ENCODE results near the gene RHOA. TPM values are rescaled to one million over a fixed set of nuclear protein-coding genes. Genes with fewer than 3 reads are reported as not detected.

RHOA gene
- total RNA-seq, 4 donors from 2014 or later: 380 to 521 (median 480) TPM

DNA sequence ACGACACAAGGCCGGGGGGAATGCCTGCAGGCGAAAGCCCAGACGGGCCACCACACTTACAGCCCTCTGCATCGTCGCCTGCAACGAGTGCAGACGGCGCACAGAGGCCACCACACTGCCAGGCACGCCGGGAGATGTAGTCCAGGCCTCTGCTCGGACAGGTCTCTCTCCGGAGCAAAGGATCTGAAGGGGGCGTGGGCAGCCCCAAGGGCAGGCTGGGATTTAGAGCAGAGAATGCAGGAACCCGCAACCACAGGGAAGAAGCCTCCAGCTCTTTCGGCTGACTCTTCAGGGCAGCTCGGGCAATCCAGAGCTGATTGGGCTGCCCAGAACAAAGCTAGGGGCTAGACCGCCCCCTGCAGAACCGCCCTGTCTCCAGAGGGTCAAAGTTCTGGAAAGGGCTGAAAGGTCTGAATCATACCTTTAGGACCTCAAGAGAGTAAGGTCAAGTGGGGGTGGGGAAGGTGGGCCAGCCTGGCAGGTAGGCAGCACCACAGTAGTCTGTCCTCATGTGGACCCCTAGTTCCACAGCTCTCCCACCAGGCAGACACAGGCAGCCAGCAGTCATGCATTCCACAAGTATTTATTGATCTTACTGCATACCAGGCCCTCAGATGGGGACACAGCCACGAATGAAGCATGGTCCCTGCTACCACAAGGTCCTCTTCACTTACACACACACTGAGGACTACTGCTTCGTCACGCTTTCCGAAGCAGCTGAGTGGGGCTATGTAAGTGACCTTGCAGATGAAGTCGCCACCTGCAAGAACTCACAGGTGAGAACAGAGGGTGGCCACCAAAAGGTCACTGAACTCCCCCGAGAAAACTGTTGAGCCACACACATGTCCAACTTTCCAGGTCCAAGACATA, 10.8 kb upstream of the RHOA start, which contains the start of gene AMT:
AMT (minus strand) TSS at position 95 of the 870 bp plus-strand sequence; CDS start at position 72, 23 bp downstream.
- WGBS: 77% methylated on average over 6 of the region's 25 CpGs
- Histone ChIP-seq H3K36me3 (peaks cover 0 to 57% (median 34%) of the 10 kb centered on the region in 4 donors), H3K27ac (replicated peaks in 1 of 4) (peak within 1 kb of the TSS; percentile 31 to 63 (median 48)), H3K27me3 (no peaks in the 10 kb centered on the region), H3K4me3 (peak within 1 kb of the TSS; percentile 32 to 46 (median 42)), H3K9me3 (no peaks in the 10 kb centered on the region), H3K4me1 (peaks cover 5 to 26% (median 24%) of the 10 kb centered on the region in 4 donors)
- no peak for TF ChIP-seq POLR2A (IDR thresholded peaks at IDR 0.05; ENCODE audit: low read depth)
- TF ChIP-seq EP300 (IDR thresholded peaks at IDR 0.05): no peak
- TF ChIP-seq, protein P1, sequence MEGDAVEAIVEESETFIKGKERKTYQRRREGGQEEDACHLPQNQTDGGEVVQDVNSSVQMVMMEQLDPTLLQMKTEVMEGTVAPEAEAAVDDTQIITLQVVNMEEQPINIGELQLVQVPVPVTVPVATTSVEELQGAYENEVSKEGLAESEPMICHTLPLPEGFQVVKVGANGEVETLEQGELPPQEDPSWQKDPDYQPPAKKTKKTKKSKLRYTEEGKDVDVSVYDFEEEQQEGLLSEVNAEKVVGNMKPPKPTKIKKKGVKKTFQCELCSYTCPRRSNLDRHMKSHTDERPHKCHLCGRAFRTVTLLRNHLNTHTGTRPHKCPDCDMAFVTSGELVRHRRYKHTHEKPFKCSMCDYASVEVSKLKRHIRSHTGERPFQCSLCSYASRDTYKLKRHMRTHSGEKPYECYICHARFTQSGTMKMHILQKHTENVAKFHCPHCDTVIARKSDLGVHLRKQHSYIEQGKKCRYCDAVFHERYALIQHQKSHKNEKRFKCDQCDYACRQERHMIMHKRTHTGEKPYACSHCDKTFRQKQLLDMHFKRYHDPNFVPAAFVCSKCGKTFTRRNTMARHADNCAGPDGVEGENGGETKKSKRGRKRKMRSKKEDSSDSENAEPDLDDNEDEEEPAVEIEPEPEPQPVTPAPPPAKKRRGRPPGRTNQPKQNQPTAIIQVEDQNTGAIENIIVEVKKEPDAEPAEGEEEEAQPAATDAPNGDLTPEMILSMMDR (IDR thresholded peaks at IDR 0.05): no peak
- TF ChIP-seq POLR2AphosphoS5 (IDR thresholded peaks at IDR 0.05): no peak
- intact Hi-C loops (cut with DNase I): no loop called here
- no peak for DNase-seq (ENCODE audit: extremely low spot score)

DNA sequence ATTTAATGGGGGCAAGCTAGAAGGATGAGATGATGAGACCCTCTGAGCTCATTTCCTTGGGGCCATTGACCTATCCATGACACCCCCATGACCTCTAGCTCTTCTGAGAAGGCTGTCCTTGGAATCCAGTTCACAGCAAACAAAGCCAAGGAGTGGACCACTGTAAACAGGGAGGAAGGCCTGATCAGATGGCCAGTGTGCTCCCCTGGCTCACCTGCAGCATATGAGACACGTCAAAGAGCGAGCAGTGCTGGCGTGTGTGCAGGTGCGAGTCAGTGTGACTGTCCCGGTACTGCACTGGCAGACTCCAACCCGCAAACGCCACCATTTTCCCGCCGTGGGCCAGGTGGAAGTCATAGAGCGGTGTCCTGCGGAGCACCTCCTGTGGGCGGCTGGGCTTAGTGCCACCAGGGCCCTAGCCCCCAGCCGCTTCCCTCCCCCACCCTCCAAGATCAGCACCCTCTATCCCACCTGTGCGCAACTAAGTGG, 10.2 kb upstream of the RHOA start:
- intact Hi-C loops (cut with DNase I): no loop called here
- 44% methylated on average over 11 of the region's 14 CpGs for WGBS
- H3K4me1 ChIP-seq: peaks cover 6 to 29% (median 25%) of the 10 kb centered on the region in 4 donors
- peak overlapping the region; percentile 32 to 46 (median 42) for H3K4me3 ChIP-seq
- TF ChIP-seq POLR2A (IDR thresholded peaks at IDR 0.05; ENCODE audit: low read depth): no peak
- TF ChIP-seq, protein P1 (IDR thresholded peaks at IDR 0.05): no peak
- TF ChIP-seq EP300 (IDR thresholded peaks at IDR 0.05): no peak
- TF ChIP-seq POLR2AphosphoS5 (IDR thresholded peaks at IDR 0.05): no peak
- H3K36me3 ChIP-seq: peaks cover 0 to 64% (median 41%) of the 10 kb centered on the region in 4 donors
- peak overlapping the region; percentile 31 to 63 (median 48) for H3K27ac ChIP-seq (replicated peaks in 1 of 4)
- H3K27me3 ChIP-seq: no peaks in the 10 kb centered on the region
- no peaks in the 10 kb centered on the region for H3K9me3 ChIP-seq
- no peak for DNase-seq (ENCODE audit: extremely low spot score)

DNA sequence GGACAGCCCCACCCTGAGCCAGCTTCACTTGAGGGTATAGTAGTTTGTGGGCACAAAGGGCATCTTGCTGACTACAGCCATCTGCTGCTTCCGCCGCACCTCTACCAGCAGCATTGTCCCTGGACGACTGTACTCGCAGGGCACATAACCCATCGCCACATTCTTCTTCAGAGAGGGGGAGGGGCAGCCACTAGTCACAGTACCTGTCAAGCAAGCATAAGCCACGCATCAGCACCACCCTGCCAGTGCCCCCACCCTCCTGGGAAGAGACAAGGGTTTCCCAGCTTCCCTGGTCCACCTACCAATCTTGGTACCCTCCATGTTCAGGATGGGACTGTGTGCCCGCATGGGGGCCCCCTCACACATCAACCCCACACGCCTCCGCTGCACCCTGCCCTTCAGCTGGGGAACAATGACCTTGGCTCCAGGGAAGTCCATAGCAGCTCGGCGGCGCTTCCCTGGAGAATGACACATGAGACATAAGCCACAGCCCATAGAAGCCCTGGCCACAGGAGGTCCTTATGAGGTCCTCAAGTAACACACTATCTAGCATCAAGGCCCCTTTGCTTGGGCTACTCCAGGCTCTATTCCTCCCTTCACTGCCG, 5.8 kb upstream of the RHOA start:
- Histone ChIP-seq H3K4me1 (peaks cover 38 to 60% (median 53%) of the 10 kb centered on the region in 4 donors), H3K4me3 (no peak overlapping the region), H3K27ac (replicated peaks in 1 of 4) (peak overlapping the region in 1 of 4 donors; percentile 18), H3K36me3 (peaks cover 2 to 61% (median 51%) of the 10 kb centered on the region in 4 donors), H3K27me3 (no peaks in the 10 kb centered on the region), H3K9me3 (no peaks in the 10 kb centered on the region)
- intact Hi-C loops (cut with DNase I): no loop called here
- WGBS: 84% methylated on average over 10 of the region's 13 CpGs
- no peak for DNase-seq (ENCODE audit: extremely low spot score)
- no peak for TF ChIP-seq POLR2AphosphoS5 (IDR thresholded peaks at IDR 0.05)
- TF ChIP-seq EP300 (IDR thresholded peaks at IDR 0.05): no peak
- TF ChIP-seq, protein P1 (IDR thresholded peaks at IDR 0.05): no peak
- no peak for TF ChIP-seq POLR2A (IDR thresholded peaks at IDR 0.05; ENCODE audit: low read depth)

DNA sequence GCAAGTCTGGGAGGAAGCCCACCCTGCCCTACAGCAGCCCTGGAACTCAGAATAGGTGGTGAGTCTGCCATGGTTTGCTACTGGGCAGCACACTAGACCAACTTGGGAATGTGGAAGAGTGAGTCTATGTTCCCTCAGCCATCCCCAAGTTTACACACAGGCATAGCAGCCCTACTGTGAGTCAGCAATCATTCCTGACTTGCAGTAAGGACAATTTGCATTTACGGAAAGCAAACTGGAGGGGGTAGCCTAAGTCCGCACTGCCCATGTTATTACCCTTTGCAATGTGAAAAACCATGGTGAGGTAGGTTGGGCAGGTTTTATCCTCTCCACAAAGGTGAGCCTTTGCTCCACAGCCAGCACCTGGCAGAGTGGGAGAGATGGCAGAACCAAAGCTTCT, 5.1 kb upstream of the RHOA start:
- no peak overlapping the region for H3K4me3 ChIP-seq
- 95% methylated on average over 2 of the region's 2 CpGs for WGBS
- peak overlapping the region in 2 of 4 donors; percentile 0 to 30 for H3K27ac ChIP-seq (replicated peaks in 1 of 4)
- TF ChIP-seq, protein P1 (IDR thresholded peaks at IDR 0.05): no peak
- no peak for TF ChIP-seq POLR2AphosphoS5 (IDR thresholded peaks at IDR 0.05)
- TF ChIP-seq POLR2A (IDR thresholded peaks at IDR 0.05; ENCODE audit: low read depth): no peak
- no peak for TF ChIP-seq EP300 (IDR thresholded peaks at IDR 0.05)
- H3K27me3 ChIP-seq: no peaks in the 10 kb centered on the region
- no peak for DNase-seq (ENCODE audit: extremely low spot score)
- no peaks in the 10 kb centered on the region for H3K9me3 ChIP-seq
- H3K4me1 ChIP-seq: peaks cover 36 to 53% (median 46%) of the 10 kb centered on the region in 4 donors
- intact Hi-C loops (cut with DNase I): no loop called here
- H3K36me3 ChIP-seq: peaks cover 2 to 61% (median 51%) of the 10 kb centered on the region in 4 donors
